H1 (cell line): ENCODE results near the gene REC8. TPM values are rescaled to one million over a fixed set of nuclear protein-coding genes. Genes with fewer than 3 reads are reported as not detected.

Experiments
- CTCF ChIA-PET: fragments of 300-600 bp; sonication (Branson Sonifier 250); formaldehyde crosslinking; loops from one replicate; lab custom pipeline; 2021; ENCODE audit not compliant: partially characterized antibody; lab: Charles Lee
- POLR2A ChIA-PET: fragments of 300-600 bp; sonication (Branson Sonifier 250); formaldehyde crosslinking; loops from one replicate; lab custom pipeline; 2021; ENCODE audit warnings: inconsistent platforms; ENCODE audit not compliant: partially characterized antibody; lab: Charles Lee
- DNase-seq, 2 experiments: peaks; one replicate each; pipeline versions ENCODE4 v3.0.0 to v3.0.0-alpha.2; 2010 to 2022; ENCODE audit warnings: low spot score in 2 of 2, low read depth in 1 of 2, mixed read lengths in 1 of 2
- FAIRE-seq: peaks from 2 replicates; lab custom pipeline; 2011; peaks lifted over from hg19 to GRCh38; lab: Jason Lieb, UNC
- H2AFZ ChIP-seq: 2 replicates; pipeline ENCODE4 v1.8.1; 2012; ENCODE audit warnings: low read length, inconsistent platforms
- H2AK5ac ChIP-seq: 2 replicates; pipeline ENCODE4 v1.6.1; 2013; ENCODE audit warnings: low read depth, low read length
- H2BK120ac ChIP-seq: replicated peaks from 2 replicates; pipeline ENCODE3; 2013; ENCODE audit warnings: low read depth, low read length, inconsistent platforms
- H2BK12ac ChIP-seq: 2 replicates; pipeline ENCODE4 v1.6.1; 2013; ENCODE audit warnings: low read depth, low read length
- H2BK15ac ChIP-seq: 2 replicates; pipeline ENCODE4 v1.6.1; 2013; ENCODE audit warnings: low read length
- H2BK20ac ChIP-seq: 2 replicates; pipeline ENCODE4 v1.6.1; 2013; ENCODE audit warnings: low read length
- H2BK5ac ChIP-seq: 2 replicates; pipeline ENCODE4 v1.6.1; 2013; ENCODE audit warnings: low read depth, low read length
- H3K14ac ChIP-seq: 2 replicates; pipeline ENCODE4 v1.6.1; 2013; ENCODE audit warnings: inconsistent platforms; ENCODE audit not compliant: insufficient read length
- H3K18ac ChIP-seq: 2 replicates; pipeline ENCODE4 v1.6.1; 2013; ENCODE audit warnings: low read length; ENCODE audit errors: extremely low read depth
- H3K23ac ChIP-seq: 2 replicates; pipeline ENCODE4 v1.6.1; 2013; ENCODE audit warnings: inconsistent platforms; ENCODE audit not compliant: insufficient read length
- H3K23me2 ChIP-seq: 2 replicates; pipeline ENCODE4 v1.6.1; 2013; ENCODE audit warnings: low read depth, low read length
- H3K27ac ChIP-seq: 2 replicates; pipeline ENCODE4 v1.6.1; 2011; ENCODE audit warnings: low read depth, low read length, inconsistent platforms
- H3K27me3 ChIP-seq, 4 experiments: replicated peaks in 1 of 4; 1 replicate in 1 of 4; 2 replicates in 3 of 4; pipeline versions ENCODE4 v1.6.1 to v1.8.1; 2011 to 2013; ENCODE audit warnings: low read length in 3 of 4, mild to moderate bottlenecking in 3 of 4, inconsistent platforms in 2 of 4, mixed read lengths in 2 of 4, moderate library complexity in 1 of 4; ENCODE audit not compliant: control insufficient read depth in 3 of 4, insufficient read depth in 3 of 4; ENCODE audit errors: extremely low read depth in 1 of 4
- H3K36me3 ChIP-seq, 4 experiments: 2 replicates each; pipeline versions ENCODE4 v1.6.1 to v1.8.1; 2011 to 2013; ENCODE audit warnings: mild to moderate bottlenecking in 4 of 4, low read length in 3 of 4, moderate library complexity in 2 of 4, control low read depth in 1 of 4, inconsistent platforms in 1 of 4; ENCODE audit not compliant: insufficient read depth in 4 of 4, control insufficient read depth in 2 of 4
- H3K4ac ChIP-seq: replicated peaks from 2 replicates; pipeline ENCODE3; 2013; ENCODE audit warnings: low read length, low read depth, mixed read lengths, inconsistent platforms; ENCODE audit not compliant: insufficient read length
- H3K4me1 ChIP-seq, 4 experiments: replicated peaks in 1 of 4; 1 replicate in 1 of 4; 2 replicates in 3 of 4; pipeline versions ENCODE4 v1.6.1 to v1.8.1; 2011 to 2013; ENCODE audit warnings: low read length in 3 of 4, inconsistent platforms in 2 of 4, mixed read lengths in 1 of 4; ENCODE audit not compliant: insufficient read depth in 4 of 4, control insufficient read depth in 3 of 4
- H3K4me2 ChIP-seq, 2 experiments: 2 replicates each; pipeline versions ENCODE4 v1.6.1 to v1.8.1; 2011 to 2013; ENCODE audit warnings: low read depth in 2 of 2, low read length in 2 of 2, control low read depth in 1 of 2, inconsistent platforms in 1 of 2, mild to moderate bottlenecking in 1 of 2; ENCODE audit not compliant: insufficient read depth in 1 of 2
- H3K4me3 ChIP-seq, 4 experiments: fragments of 200-600, 300-600 bp in 1 of 4; sonication (generic), shearing (Covaris generic), sonication (Bioruptor Twin) in 1 of 4; 2 replicates each; pipeline versions ENCODE4 v1.5.1 to v1.8.1; 2011 to 2016; ENCODE audit warnings: low read length in 4 of 4, low read depth in 3 of 4, control low read depth in 2 of 4, inconsistent platforms in 2 of 4, mild to moderate bottlenecking in 2 of 4, mixed read lengths in 1 of 4, moderate library complexity in 1 of 4; ENCODE audit not compliant: insufficient read depth in 2 of 4; ENCODE audit errors: extremely low read depth in 1 of 4
- H3K56ac ChIP-seq: replicated peaks from 2 replicates; pipeline ENCODE3; 2013; ENCODE audit warnings: low read depth, mild to moderate bottlenecking, mixed read lengths, low read length, inconsistent platforms; ENCODE audit not compliant: insufficient read length
- H3K79me1 ChIP-seq: 2 replicates; pipeline ENCODE4 v1.6.1; 2013; ENCODE audit warnings: low read depth, low read length, control low read depth
- H3K79me2 ChIP-seq, 2 experiments: 2 replicates each; pipeline versions ENCODE4 v1.6.1 to v1.8.1; 2012 to 2013; ENCODE audit warnings: low read length in 2 of 2, mild to moderate bottlenecking in 2 of 2, inconsistent platforms in 1 of 2; ENCODE audit not compliant: insufficient read depth in 2 of 2, control insufficient read depth in 1 of 2
- H3K9ac ChIP-seq, 4 experiments: replicated peaks in 1 of 4; 1 replicate in 1 of 4; 2 replicates in 3 of 4; pipeline versions ENCODE4 v1.6.1 to v1.8.1; 2011 to 2013; ENCODE audit warnings: low read depth in 3 of 4, low read length in 3 of 4, control low read depth in 2 of 4, mild to moderate bottlenecking in 2 of 4, moderate library complexity in 2 of 4, inconsistent platforms in 1 of 4; ENCODE audit errors: extremely low read depth in 1 of 4
- H3K9me3 ChIP-seq, 2 experiments: 2 replicates each; pipeline versions ENCODE4 v1.6.1 to v1.8.1; 2012 to 2013; ENCODE audit warnings: mild to moderate bottlenecking in 2 of 2, moderate library complexity in 2 of 2, control low read depth in 1 of 2, inconsistent platforms in 1 of 2, low read depth in 1 of 2, low read length in 1 of 2, mixed read lengths in 1 of 2; ENCODE audit not compliant: insufficient read depth in 2 of 2
- H4K20me1 ChIP-seq, 2 experiments: replicated peaks in 1 of 2; 2 replicates each; pipeline versions ENCODE3 to v1.8.1; 2011 to 2013; ENCODE audit warnings: inconsistent platforms in 2 of 2, low read length in 2 of 2, mild to moderate bottlenecking in 1 of 2; ENCODE audit not compliant: insufficient read depth in 2 of 2, control insufficient read depth in 1 of 2
- H4K5ac ChIP-seq: 2 replicates; pipeline ENCODE4 v1.6.1; 2013; ENCODE audit warnings: low read length, low read depth, mixed read lengths, inconsistent platforms; ENCODE audit not compliant: insufficient read length
- H4K8ac ChIP-seq: 2 replicates; pipeline ENCODE4 v1.8.0; 2013; ENCODE audit warnings: mild to moderate bottlenecking, moderate library complexity, low read length, inconsistent platforms; ENCODE audit not compliant: insufficient read depth; ENCODE audit errors: extremely low read depth
- H4K91ac ChIP-seq: replicated peaks from 2 replicates; pipeline ENCODE3; 2013; ENCODE audit warnings: low read length, mixed read lengths, inconsistent platforms; ENCODE audit not compliant: insufficient read length
- JUND ChIP-seq: IDR thresholded peaks from 2 replicates; pipeline ENCODE4 v1.6.1; 2011; ENCODE audit warnings: mild to moderate bottlenecking, improper control_type of control experiment, low read length
- POLR2AphosphoS5 ChIP-seq: IDR thresholded peaks from 2 replicates; pipeline ENCODE4 v1.6.1; 2011; ENCODE audit warnings: low read depth, low read length
- WGBS, 2 experiments: shearing (Covaris generic) in 1 of 2; methylation state at CpG; one replicate each; pipeline versions ENCODE4 v1.1.6 to v1.1.7; 2013 to 2015; ENCODE audit warnings: low lambda C conversion rate in 2 of 2, mixed read lengths in 2 of 2, inconsistent platforms in 1 of 2, low coverage in 1 of 2, missing lambda C conversion rate in 1 of 2; ENCODE audit not compliant: insufficient replicate concordance in 2 of 2, insufficient coverage in 1 of 2, insufficient read length in 1 of 2; ENCODE audit errors: extremely low coverage in 1 of 2, missing lambda C conversion rate in 1 of 2; 5-methylcytosine and 5-hydroxymethylcytosine counted together
- polyA plus RNA-seq, 7 experiments: library from polyadenylated mRNA; depleted of rRNA in 3 of 7; stranded (reverse) in 5 of 7; unstranded in 2 of 7; fragments of >200 nt in 5 of 7; fragments of 200-250 nt in 2 of 7; gene quantifications; 1 replicate in 5 of 7; 2 replicates in 1 of 7; 4 replicates in 1 of 7; pipeline versions ENCODE4 v1.2.1 to v1.2.3, GENCODE V29; 2011 to 2013; ENCODE audit warnings: missing spikeins in 2 of 7, mixed read lengths in 2 of 7
- total RNA-seq: library from RNA; stranded (reverse); fragmentation: NEBNext Ultra II Directional; extraction: Animal tissue kit (Norgen Biotek cat#: 25700); gene quantifications from 2 replicates; pipeline ENCODE4 v1.2.1, GENCODE V29; 2021

REC8 gene
- total and polyA plus RNA-seq, 2 of the 8 experiments (the other 6 are each of a cell fraction or from before 2014, with no cell fraction given): 9.8 to 28.5 TPM

GRCh38 chr14:24176599-24176998 lies 4.7 kb downstream of the REC8 start:
- Histone ChIP-seq H3K4ac (no peak overlapping the region), H2BK15ac (no peak overlapping the region), H3K23me2 (peaks cover 5% of the 10 kb centered on the region; the same call in 1 of the 2 replicates), H3K9me3 (no peaks in the 10 kb centered on the region), H2BK12ac (no peak overlapping the region), H3K4me3 (no peak overlapping the region), H3K79me1 (no peaks in the 10 kb centered on the region), H3K4me2 (no peak overlapping the region), H3K14ac (no peak overlapping the region), H3K27me3 (no peaks in the 10 kb centered on the region), H2BK20ac (no peak overlapping the region), H4K8ac (no peak overlapping the region), H3K23ac (no peak overlapping the region), H3K4me1 (peaks cover 0 to 9% (median 7%) of the 10 kb centered on the region in 4 experiments; a peak in 4 of 7 replicates), H2BK120ac (no peak overlapping the region), H3K9ac (no peak overlapping the region), H4K20me1 (peaks cover 2 to 15% of the 10 kb centered on the region in 2 experiments), H3K56ac (no peak overlapping the region), H3K79me2 (no peaks in the 10 kb centered on the region)
- POLR2A ChIA-PET: interaction anchor here (1.2 to 10.7 kb wide), 9 partner anchors 11 to 102 kb away, joined by 4 to 158 read pairs (median 5); partner anchors contain the start of genes IPO4, IRF9 and PSME1
- DNase-seq: no peak
- TF ChIP-seq POLR2AphosphoS5 (0 out of 2 replicates have a peak, but pooled peaks have one; percentile 25), JUND (no peak)
- TF ChIP-seq, all 59 proteins: peak for 1
- no peak overlapping the region for H2AFZ ChIP-seq
- no peak overlapping the region for H3K27ac ChIP-seq
- H2AK5ac ChIP-seq: no peak overlapping the region
- peaks cover 10 to 29% (median 28%) of the 10 kb centered on the region in 4 experiments for H3K36me3 ChIP-seq
- no peak overlapping the region for H3K18ac ChIP-seq
- 93% methylated on average over 5 of the region's 5 CpGs; no CpG with 5 or more reads in 1 of the 2 experiments for WGBS, 2 experiments
- no peak for FAIRE-seq
- CTCF ChIA-PET: interaction anchor here (1.0 to 1.1 kb wide), 3 partner anchors 65 to 126 kb away, joined by 3 to 4 read pairs (median 3); no protein-coding TSS in a partner anchor
- H2BK5ac ChIP-seq: no peak overlapping the region
- no peak overlapping the region for H4K5ac ChIP-seq
- no peak overlapping the region for H4K91ac ChIP-seq
